ENCODE measurements around the gene GPR156. TPM values are rescaled to one million over a fixed set of nuclear protein-coding genes. Genes with fewer than 3 reads are reported as not detected.

Gene GPR156
- total and polyA plus RNA-seq, 4 donors = 0.08 to 0.71 (median 0.41) TPM

- 80 to 87% methylated on average over 1 of the region's 1 CpG for WGBS, 2 donors
- no peak for DNase-seq
- no peaks in the 10 kb centered on the region for H3K9me3 ChIP-seq (ENCODE audit: control insufficient read depth in 4 of 4, insufficient read depth in 3 of 4, low read length in 3 of 4)
- H3K36me3 ChIP-seq (ENCODE audit: control insufficient read depth in 4 of 4, insufficient read depth in 4 of 4, low read length in 4 of 4) = no peaks in the 10 kb centered on the region
- no peak overlapping the region for H3K27ac ChIP-seq (ENCODE audit: low read depth in 1 of 2, low read length in 1 of 2)
- no peak overlapping the region for H3K4me3 ChIP-seq
- H3K4me1 ChIP-seq (ENCODE audit: control insufficient read depth in 5 of 5, insufficient read depth in 5 of 5, low read length in 5 of 5) = no peaks in the 10 kb centered on the region
- TF ChIP-seq CTCF (IDR thresholded peaks at IDR 0.05; ENCODE audit: control extremely low read depth, extremely low read depth) = no peak
- ATAC-seq (ENCODE audit: insufficient read depth, low FRiP score) = no peak
- no peak overlapping the region for H3K9ac ChIP-seq (ENCODE audit: insufficient read depth in 1 of 2, low read length in 2 of 2)
- H3K27me3 ChIP-seq (ENCODE audit: control insufficient read depth in 3 of 3, insufficient read depth in 3 of 3, low read length in 2 of 3) = no peaks in the 10 kb centered on the region
These were observed 156.0 kb downstream of the GPR156 start for GRCh38 chr3:120129051-120129450.

GRCh38 chr3:120125992-120126391 lies 159.0 kb downstream of the GPR156 start:
- Histone ChIP-seq H3K9ac (ENCODE audit: insufficient read depth in 1 of 2, low read length in 2 of 2) (no peak overlapping the region), H3K36me3 (ENCODE audit: control insufficient read depth in 4 of 4, insufficient read depth in 4 of 4, low read length in 4 of 4) (no peaks in the 10 kb centered on the region), H3K4me3 (no peak overlapping the region), H3K27ac (ENCODE audit: low read depth in 1 of 2, low read length in 1 of 2) (no peak overlapping the region), H3K27me3 (ENCODE audit: control insufficient read depth in 3 of 3, insufficient read depth in 3 of 3, low read length in 2 of 3) (no peaks in the 10 kb centered on the region), H3K9me3 (ENCODE audit: control insufficient read depth in 4 of 4, insufficient read depth in 3 of 4, low read length in 3 of 4) (peaks cover 0 to 2% (median 0%) of the 10 kb centered on the region in 4 donors), H3K4me1 (ENCODE audit: control insufficient read depth in 5 of 5, insufficient read depth in 5 of 5, low read length in 5 of 5) (no peaks in the 10 kb centered on the region)
- DNase-seq = no peak
- no peak for ATAC-seq (ENCODE audit: insufficient read depth, low FRiP score)
- no peak for TF ChIP-seq CTCF (IDR thresholded peaks at IDR 0.05; ENCODE audit: control extremely low read depth, extremely low read depth)

GRCh38 chr3:120119846-120120510 lies 165.0 kb downstream of the GPR156 start:
- Histone ChIP-seq H3K4me1 (ENCODE audit: control insufficient read depth in 5 of 5, insufficient read depth in 5 of 5, low read length in 5 of 5) (no peaks in the 10 kb centered on the region), H3K9ac (ENCODE audit: insufficient read depth in 1 of 2, low read length in 2 of 2) (no peak overlapping the region), H3K36me3 (ENCODE audit: control insufficient read depth in 4 of 4, insufficient read depth in 4 of 4, low read length in 4 of 4) (no peaks in the 10 kb centered on the region), H3K4me3 (no peak overlapping the region), H3K9me3 (ENCODE audit: control insufficient read depth in 4 of 4, insufficient read depth in 3 of 4, low read length in 3 of 4) (peaks cover 0 to 4% (median 1%) of the 10 kb centered on the region in 4 donors), H3K27me3 (ENCODE audit: control insufficient read depth in 3 of 3, insufficient read depth in 3 of 3, low read length in 2 of 3) (no peaks in the 10 kb centered on the region), H3K27ac (ENCODE audit: low read depth in 1 of 2, low read length in 1 of 2) (no peak overlapping the region)
- DNase-seq (no peak), ATAC-seq (ENCODE audit: insufficient read depth, low FRiP score) (no peak)
- no peak for TF ChIP-seq CTCF (IDR thresholded peaks at IDR 0.05; ENCODE audit: control extremely low read depth, extremely low read depth)
- WGBS, 2 donors = 93 to 95% methylated on average over 7 of the region's 7 CpGs

Small RNA genes lying within 50 kb of the gene (small RNA-seq; reads per million reads assigned to genes)
- gene RF00019 (ENCODE audit: low replicate concordance) = not detected
- gene RN7SL397P (ENCODE audit: low replicate concordance) = not detected

Other genes starting within 250 kb of the GPR156 start
- 10 to 100 TPM; 43.4 to 64.9 TPM for gene GSK3B, start 190.8 kb downstream of the GPR156 start, total RNA-seq
- gene GSK3B, start 190.8 kb downstream of the GPR156 start, polyA plus RNA-seq = 10 to 100 TPM; 11.0 to 17.8 TPM
- gene LRRC58, start 64.1 kb upstream of the GPR156 start, total RNA-seq = 10 to 100 TPM; 19.9 to 40.9 TPM
- gene LRRC58, start 64.1 kb upstream of the GPR156 start, polyA plus RNA-seq = 1 to 10 TPM; 5.0 to 7.7 TPM
- 100 to 1,000 TPM; 304 to 544 TPM for gene FSTL1, start 165.8 kb upstream of the GPR156 start, total RNA-seq
- gene FSTL1, start 165.8 kb upstream of the GPR156 start, polyA plus RNA-seq = 10 to 100 TPM; 24.9 to 79.0 TPM